HG02763 (cell line): Measurements from ENCODE around the gene C16orf74.

ENCODE experiments used
- ATAC-seq: cut with Tn5 transposase; IDR thresholded peaks from one replicate; pipeline ENCODE4 v1.9.1; 2021; ENCODE audit warnings: mild to moderate bottlenecking, moderate library complexity; ENCODE audit not compliant: unreplicated experiment

The C16orf74 gene

GRCh38 chr16:85659805-85660511, 90.9 kb downstream of the C16orf74 start:
- no peak for ATAC-seq

- no peak for ATAC-seq
Observed at GRCh38 chr16:85659336-85659735, 91.6 kb downstream of the C16orf74 start.

GRCh38 chr16:85658504-85659326, 92.2 kb downstream of the C16orf74 start:
- ATAC-seq, result no peak

- ATAC-seq, result no peak
Observed at GRCh38 chr16:85657996-85658395, 92.9 kb downstream of the C16orf74 start.
